Uterus (tissue), 4 donors: Measurements from ENCODE around the gene GLIS1. TPM values are rescaled to one million over a fixed set of nuclear protein-coding genes. Genes with fewer than 3 reads are reported as not detected.

Experiments used
- DNase-seq, 2 donors: peaks; one replicate each; pipeline ENCODE4 v3.0.0-alpha.2; 2019 to 2020
- H3K27ac ChIP-seq, 2 donors: fragments of 200-600 bp; sonication (generic); 1 replicate in 1 of 2; 2 replicates in 1 of 2; pipeline ENCODE4 v1.5.1; 2016 to 2018
- H3K27me3 ChIP-seq, 2 donors: fragments of 200-600 bp; sonication (generic); one replicate each; pipeline ENCODE4 v1.5.1; 2018 to 2019; ENCODE audit warnings: control low read depth in 1 of 2
- H3K36me3 ChIP-seq, 2 donors: fragments of 200-600 bp; sonication (generic); one replicate each; pipeline ENCODE4 v1.5.1; 2019; ENCODE audit warnings: control low read depth in 1 of 2
- H3K4me1 ChIP-seq, 2 donors: fragments of 200-600 bp; sonication (generic); one replicate each; pipeline ENCODE4 v1.5.1; 2018 to 2019; ENCODE audit warnings: control low read depth in 1 of 2
- H3K4me3 ChIP-seq, 2 donors: fragments of 200-600 bp; sonication (generic); 1 replicate in 1 of 2; 2 replicates in 1 of 2; pipeline ENCODE4 v1.5.1; 2018 to 2019; ENCODE audit warnings: mild to moderate bottlenecking in 1 of 2
- H3K9me3 ChIP-seq, 2 donors: fragments of 200-600 bp; sonication (generic); one replicate each; pipeline ENCODE4 v1.5.1; 2019; ENCODE audit warnings: control low read depth in 1 of 2
- CTCF ChIP-seq, 4 experiments: fragments of 200-600 bp in 2 of 4; fragments of 450-650 bp in 2 of 4; sonication (generic) in 2 of 4; IDR thresholded peaks; one replicate each; pipeline ENCODE4 v1.5.1; 2016 to 2019; ENCODE audit warnings: antibody characterized with exemption in 4 of 4, mild to moderate bottlenecking in 2 of 4, moderate library complexity in 1 of 4
- POLR2A ChIP-seq, 2 donors: fragments of 450-650 bp; IDR thresholded peaks; one replicate each; pipeline ENCODE4 v1.6.1; 2016; ENCODE audit warnings: antibody characterized with exemption in 2 of 2, mild to moderate bottlenecking in 1 of 2, moderate library complexity in 1 of 2
- intact Hi-C: fragments of 100-400 bp; cut with DNase I; formaldehyde crosslinking; loops from one replicate; pipeline ENCODE4 v1.15.1; 2023; ENCODE audit warnings: low total_unique reads
- total RNA-seq, 4 donors: library from RNA; depleted of rRNA in 3 of 4; stranded (reverse); fragments of >200 nt in 3 of 4; gene quantifications; one replicate each; pipeline versions ENCODE4 v1.1.0 to v1.2.4, GENCODE V29; 2014 to 2023
- donor health status: DM: yes; HTN: yes; CAD: no.

GLIS1 gene
- total RNA-seq, 4 donors from 2014 or later, result 0.21 to 1.0 TPM; not detected in 2

- Histone ChIP-seq H3K27ac (peak overlapping the region in 1 of 2 donors; percentile 49), H3K27me3 (no peaks in the 10 kb centered on the region), H3K36me3 (no peaks in the 10 kb centered on the region), H3K9me3 (no peaks in the 10 kb centered on the region), H3K4me1 (no peaks in the 10 kb centered on the region), H3K4me3 (no peak overlapping the region)
- DNase-seq, result peak; percentile 39 to 73
- intact Hi-C loops, result no loop called here
- TF ChIP-seq CTCF (IDR thresholded peaks at IDR 0.05) (no peak), POLR2A (IDR thresholded peaks at IDR 0.05) (no peak)
These were observed 212.4 kb downstream of the GLIS1 start for GRCh38 chr1:53526451-53527101.

- Histone ChIP-seq H3K4me3 (no peak overlapping the region), H3K4me1 (no peaks in the 10 kb centered on the region), H3K9me3 (no peaks in the 10 kb centered on the region), H3K27ac (peak overlapping the region in 1 of 2 donors; percentile 49), H3K36me3 (no peaks in the 10 kb centered on the region), H3K27me3 (no peaks in the 10 kb centered on the region)
- DNase-seq, result no peak
- no peak for TF ChIP-seq POLR2A (IDR thresholded peaks at IDR 0.05)
- TF ChIP-seq CTCF (IDR thresholded peaks at IDR 0.05), result no peak
- intact Hi-C loops, result no loop called here
These were observed 213.4 kb downstream of the GLIS1 start for GRCh38 chr1:53525595-53525994.

GRCh38 chr1:53524428-53525375, 214.3 kb downstream of the GLIS1 start:
- H3K4me1 ChIP-seq, result no peaks in the 10 kb centered on the region
- intact Hi-C loops, result no loop called here
- H3K4me3 ChIP-seq, result no peak overlapping the region
- H3K36me3 ChIP-seq, result no peaks in the 10 kb centered on the region
- H3K27me3 ChIP-seq, result no peaks in the 10 kb centered on the region
- no peaks in the 10 kb centered on the region for H3K9me3 ChIP-seq
- TF ChIP-seq POLR2A (IDR thresholded peaks at IDR 0.05), result no peak
- TF ChIP-seq CTCF (IDR thresholded peaks at IDR 0.05), result no peak
- no peak overlapping the region for H3K27ac ChIP-seq
- peak in 1 of 2 donors; percentile 41 for DNase-seq

- Histone ChIP-seq H3K27ac (no peak overlapping the region), H3K4me3 (no peak overlapping the region), H3K27me3 (no peaks in the 10 kb centered on the region), H3K36me3 (no peaks in the 10 kb centered on the region), H3K9me3 (no peaks in the 10 kb centered on the region), H3K4me1 (no peaks in the 10 kb centered on the region)
- DNase-seq, result no peak
- intact Hi-C loops, result no loop called here
- no peak for TF ChIP-seq CTCF (IDR thresholded peaks at IDR 0.05)
- no peak for TF ChIP-seq POLR2A (IDR thresholded peaks at IDR 0.05)
These were observed 216.9 kb downstream of the GLIS1 start for GRCh38 chr1:53521924-53522552.
